Measurements from ENCODE around the gene CEP192. TPM values are rescaled to one million over a fixed set of nuclear protein-coding genes. Genes with fewer than 3 reads are reported as not detected.

Gene CEP192
- total and polyA plus RNA-seq, 9 donors = 18.0 to 48.6 (median 33.7) TPM

- DNase-seq = no peak
- Histone ChIP-seq H3K9me3 (no peaks in the 10 kb centered on the region), H3K4me1 (ENCODE audit: insufficient read depth) (no peaks in the 10 kb centered on the region), H3K36me3 (no peaks in the 10 kb centered on the region), H3K27me3 (no peaks in the 10 kb centered on the region), H3K4me3 (no peak overlapping the region), H3K27ac (no peak overlapping the region)
- TF ChIP-seq POLR2A (IDR thresholded peaks at IDR 0.05) = no peak
- no peak for TF ChIP-seq EP300 (IDR thresholded peaks at IDR 0.05)
- no peak for TF ChIP-seq CTCF (IDR thresholded peaks at IDR 0.05)
- intact Hi-C loops (cut with DNase I) = no loop called here
- 97 to 99% (median 97%) methylated on average over 10 of the region's 10 CpGs for WGBS, 3 donors
Observed at GRCh38 chr18:13099113-13099512, 108.0 kb downstream of the CEP192 start.

- intact Hi-C loops (cut with DNase I) = no loop called here
- no peaks in the 10 kb centered on the region for H3K4me1 ChIP-seq (ENCODE audit: insufficient read depth)
- no peak overlapping the region for H3K27ac ChIP-seq
- no peaks in the 10 kb centered on the region for H3K27me3 ChIP-seq
- no peaks in the 10 kb centered on the region for H3K36me3 ChIP-seq
- TF ChIP-seq EP300 (IDR thresholded peaks at IDR 0.05) (no peak), POLR2A (IDR thresholded peaks at IDR 0.05) (no peak), CTCF (IDR thresholded peaks at IDR 0.05) (no peak)
- 95% methylated on average over 14 of the region's 14 CpGs for WGBS, 3 donors
- H3K9me3 ChIP-seq = no peaks in the 10 kb centered on the region
- H3K4me3 ChIP-seq = no peak overlapping the region
- DNase-seq = no peak
Observed at GRCh38 chr18:13100942-13101658, 109.9 kb downstream of the CEP192 start.

- Histone ChIP-seq H3K9me3 (no peaks in the 10 kb centered on the region), H3K4me3 (no peak overlapping the region), H3K27ac (no peak overlapping the region), H3K36me3 (no peaks in the 10 kb centered on the region), H3K4me1 (ENCODE audit: insufficient read depth) (no peaks in the 10 kb centered on the region), H3K27me3 (no peaks in the 10 kb centered on the region)
- intact Hi-C loops (cut with DNase I) = no loop called here
- DNase-seq = no peak
- 87 to 96% (median 90%) methylated on average over 4 of the region's 4 CpGs for WGBS, 3 donors
- no peak for TF ChIP-seq CTCF (IDR thresholded peaks at IDR 0.05)
- TF ChIP-seq EP300 (IDR thresholded peaks at IDR 0.05) = no peak
- TF ChIP-seq POLR2A (IDR thresholded peaks at IDR 0.05) = no peak
Observed at GRCh38 chr18:13101659-13102197, 110.6 kb downstream of the CEP192 start.

GRCh38 chr18:13103366-13103765 lies 112.2 kb downstream of the CEP192 start:
- no peak for TF ChIP-seq POLR2A (IDR thresholded peaks at IDR 0.05)
- TF ChIP-seq CTCF (IDR thresholded peaks at IDR 0.05) = no peak
- TF ChIP-seq EP300 (IDR thresholded peaks at IDR 0.05) = no peak
- H3K4me3 ChIP-seq = no peak overlapping the region
- peaks cover 0 to under 1% of the 10 kb centered on the region in 2 donors for H3K9me3 ChIP-seq
- intact Hi-C loops (cut with DNase I) = no loop called here
- no peak overlapping the region for H3K27ac ChIP-seq
- no peak for DNase-seq
- 76 to 82% (median 78%) methylated on average over 6 of the region's 6 CpGs for WGBS, 3 donors
- H3K4me1 ChIP-seq (ENCODE audit: insufficient read depth) = no peaks in the 10 kb centered on the region
- no peaks in the 10 kb centered on the region for H3K27me3 ChIP-seq
- no peaks in the 10 kb centered on the region for H3K36me3 ChIP-seq
